ENCODE measurements around the gene GLRA3. TPM values are rescaled to one million over a fixed set of nuclear protein-coding genes. Genes with fewer than 3 reads are reported as not detected.

The GLRA3 gene
- total and polyA plus RNA-seq, 2 of the 8 experiments (the other 6 are each of a cell fraction or from before 2014, with no cell fraction given): 0.02 TPM; not detected in 1

DNA sequence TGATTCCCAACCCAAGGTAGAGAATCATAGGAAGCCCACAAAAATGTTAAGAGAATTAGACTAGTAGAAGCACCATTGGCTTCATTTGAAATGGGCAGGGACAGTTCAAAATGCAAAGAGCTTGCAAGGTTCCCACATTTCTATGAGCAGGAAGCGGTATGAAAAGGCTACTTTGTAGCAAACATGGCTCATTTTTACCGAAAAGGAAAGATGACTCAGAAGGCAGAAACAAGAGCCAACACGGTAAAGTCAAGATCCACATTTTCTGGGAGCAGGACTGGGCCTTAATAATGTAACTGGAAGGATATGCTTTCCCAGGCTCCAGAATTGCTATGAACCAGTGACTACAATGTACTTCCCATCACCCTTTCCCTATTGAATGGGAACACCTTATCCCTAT lies 89.5 kb downstream of the GLRA3 start (continued):
- TF ChIP-seq, protein P1, sequence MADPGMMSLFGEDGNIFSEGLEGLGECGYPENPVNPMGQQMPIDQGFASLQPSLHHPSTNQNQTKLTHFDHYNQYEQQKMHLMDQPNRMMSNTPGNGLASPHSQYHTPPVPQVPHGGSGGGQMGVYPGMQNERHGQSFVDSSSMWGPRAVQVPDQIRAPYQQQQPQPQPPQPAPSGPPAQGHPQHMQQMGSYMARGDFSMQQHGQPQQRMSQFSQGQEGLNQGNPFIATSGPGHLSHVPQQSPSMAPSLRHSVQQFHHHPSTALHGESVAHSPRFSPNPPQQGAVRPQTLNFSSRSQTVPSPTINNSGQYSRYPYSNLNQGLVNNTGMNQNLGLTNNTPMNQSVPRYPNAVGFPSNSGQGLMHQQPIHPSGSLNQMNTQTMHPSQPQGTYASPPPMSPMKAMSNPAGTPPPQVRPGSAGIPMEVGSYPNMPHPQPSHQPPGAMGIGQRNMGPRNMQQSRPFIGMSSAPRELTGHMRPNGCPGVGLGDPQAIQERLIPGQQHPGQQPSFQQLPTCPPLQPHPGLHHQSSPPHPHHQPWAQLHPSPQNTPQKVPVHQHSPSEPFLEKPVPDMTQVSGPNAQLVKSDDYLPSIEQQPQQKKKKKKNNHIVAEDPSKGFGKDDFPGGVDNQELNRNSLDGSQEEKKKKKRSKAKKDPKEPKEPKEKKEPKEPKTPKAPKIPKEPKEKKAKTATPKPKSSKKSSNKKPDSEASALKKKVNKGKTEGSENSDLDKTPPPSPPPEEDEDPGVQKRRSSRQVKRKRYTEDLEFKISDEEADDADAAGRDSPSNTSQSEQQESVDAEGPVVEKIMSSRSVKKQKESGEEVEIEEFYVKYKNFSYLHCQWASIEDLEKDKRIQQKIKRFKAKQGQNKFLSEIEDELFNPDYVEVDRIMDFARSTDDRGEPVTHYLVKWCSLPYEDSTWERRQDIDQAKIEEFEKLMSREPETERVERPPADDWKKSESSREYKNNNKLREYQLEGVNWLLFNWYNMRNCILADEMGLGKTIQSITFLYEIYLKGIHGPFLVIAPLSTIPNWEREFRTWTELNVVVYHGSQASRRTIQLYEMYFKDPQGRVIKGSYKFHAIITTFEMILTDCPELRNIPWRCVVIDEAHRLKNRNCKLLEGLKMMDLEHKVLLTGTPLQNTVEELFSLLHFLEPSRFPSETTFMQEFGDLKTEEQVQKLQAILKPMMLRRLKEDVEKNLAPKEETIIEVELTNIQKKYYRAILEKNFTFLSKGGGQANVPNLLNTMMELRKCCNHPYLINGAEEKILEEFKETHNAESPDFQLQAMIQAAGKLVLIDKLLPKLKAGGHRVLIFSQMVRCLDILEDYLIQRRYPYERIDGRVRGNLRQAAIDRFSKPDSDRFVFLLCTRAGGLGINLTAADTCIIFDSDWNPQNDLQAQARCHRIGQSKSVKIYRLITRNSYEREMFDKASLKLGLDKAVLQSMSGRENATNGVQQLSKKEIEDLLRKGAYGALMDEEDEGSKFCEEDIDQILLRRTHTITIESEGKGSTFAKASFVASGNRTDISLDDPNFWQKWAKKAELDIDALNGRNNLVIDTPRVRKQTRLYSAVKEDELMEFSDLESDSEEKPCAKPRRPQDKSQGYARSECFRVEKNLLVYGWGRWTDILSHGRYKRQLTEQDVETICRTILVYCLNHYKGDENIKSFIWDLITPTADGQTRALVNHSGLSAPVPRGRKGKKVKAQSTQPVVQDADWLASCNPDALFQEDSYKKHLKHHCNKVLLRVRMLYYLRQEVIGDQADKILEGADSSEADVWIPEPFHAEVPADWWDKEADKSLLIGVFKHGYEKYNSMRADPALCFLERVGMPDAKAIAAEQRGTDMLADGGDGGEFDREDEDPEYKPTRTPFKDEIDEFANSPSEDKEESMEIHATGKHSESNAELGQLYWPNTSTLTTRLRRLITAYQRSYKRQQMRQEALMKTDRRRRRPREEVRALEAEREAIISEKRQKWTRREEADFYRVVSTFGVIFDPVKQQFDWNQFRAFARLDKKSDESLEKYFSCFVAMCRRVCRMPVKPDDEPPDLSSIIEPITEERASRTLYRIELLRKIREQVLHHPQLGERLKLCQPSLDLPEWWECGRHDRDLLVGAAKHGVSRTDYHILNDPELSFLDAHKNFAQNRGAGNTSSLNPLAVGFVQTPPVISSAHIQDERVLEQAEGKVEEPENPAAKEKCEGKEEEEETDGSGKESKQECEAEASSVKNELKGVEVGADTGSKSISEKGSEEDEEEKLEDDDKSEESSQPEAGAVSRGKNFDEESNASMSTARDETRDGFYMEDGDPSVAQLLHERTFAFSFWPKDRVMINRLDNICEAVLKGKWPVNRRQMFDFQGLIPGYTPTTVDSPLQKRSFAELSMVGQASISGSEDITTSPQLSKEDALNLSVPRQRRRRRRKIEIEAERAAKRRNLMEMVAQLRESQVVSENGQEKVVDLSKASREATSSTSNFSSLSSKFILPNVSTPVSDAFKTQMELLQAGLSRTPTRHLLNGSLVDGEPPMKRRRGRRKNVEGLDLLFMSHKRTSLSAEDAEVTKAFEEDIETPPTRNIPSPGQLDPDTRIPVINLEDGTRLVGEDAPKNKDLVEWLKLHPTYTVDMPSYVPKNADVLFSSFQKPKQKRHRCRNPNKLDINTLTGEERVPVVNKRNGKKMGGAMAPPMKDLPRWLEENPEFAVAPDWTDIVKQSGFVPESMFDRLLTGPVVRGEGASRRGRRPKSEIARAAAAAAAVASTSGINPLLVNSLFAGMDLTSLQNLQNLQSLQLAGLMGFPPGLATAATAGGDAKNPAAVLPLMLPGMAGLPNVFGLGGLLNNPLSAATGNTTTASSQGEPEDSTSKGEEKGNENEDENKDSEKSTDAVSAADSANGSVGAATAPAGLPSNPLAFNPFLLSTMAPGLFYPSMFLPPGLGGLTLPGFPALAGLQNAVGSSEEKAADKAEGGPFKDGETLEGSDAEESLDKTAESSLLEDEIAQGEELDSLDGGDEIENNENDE (IDR thresholded peaks at IDR 0.05; ENCODE audit: insufficient replicate concordance, low read length): no peak
- TF ChIP-seq NRF1 (IDR thresholded peaks at IDR 0.05; ENCODE audit: low read depth, low read length) (no peak), SIX5 (IDR thresholded peaks at IDR 0.05; ENCODE audit: low read depth, low read length) (no peak), KDM5A (IDR thresholded peaks at IDR 0.05; ENCODE audit: low read length) (no peak), SUZ12 (IDR thresholded peaks at IDR 0.05; ENCODE audit: low read length) (no peak), KDM4A (IDR thresholded peaks at IDR 0.05; ENCODE audit: low read depth, low read length, severe bottlenecking) (no peak), CREB1 (IDR thresholded peaks at IDR 0.05) (no peak), FOSL1 (IDR thresholded peaks at IDR 0.05; ENCODE audit: insufficient read depth, low read depth, low read length) (no peak), TEAD4 (IDR thresholded peaks at IDR 0.05; ENCODE audit: low read depth, low read length) (no peak), JUN (IDR thresholded peaks at IDR 0.05; ENCODE audit: low read depth, low read length) (no peak), SP4 (IDR thresholded peaks at IDR 0.05; ENCODE audit: low read length) (no peak), CBX8 (IDR thresholded peaks at IDR 0.05; ENCODE audit: borderline replicate concordance, low read depth, low read length) (no peak), TAF1 (IDR thresholded peaks at IDR 0.05; ENCODE audit: low read depth, low read length) (no peak)

Data from H1 (cell line).